Osteoblast (primary cell): Measurements from ENCODE around the gene SYNE1. TPM values are rescaled to one million over a fixed set of nuclear protein-coding genes. Genes with fewer than 3 reads are reported as not detected.

Experiments
- DNase-seq: peaks from one replicate; pipeline ENCODE4 v3.0.0; 2011; ENCODE audit warnings: low spot score, mixed read lengths; ENCODE audit not compliant: insufficient read length; ENCODE audit errors: missing footprints
- H2AFZ ChIP-seq: 2 replicates; pipeline ENCODE4 v1.6.0; 2011; ENCODE audit warnings: mild to moderate bottlenecking, low read length
- H3K27ac ChIP-seq: 2 replicates; pipeline ENCODE4 v1.5.1; 2011; ENCODE audit warnings: mild to moderate bottlenecking, low read depth, low read length, moderate library complexity
- H3K27me3 ChIP-seq: 2 replicates; pipeline ENCODE4 v1.6.0; 2012; ENCODE audit warnings: mild to moderate bottlenecking, control low read depth, inconsistent platforms, low read length, moderate library complexity; ENCODE audit not compliant: insufficient read depth
- H3K36me3 ChIP-seq: 2 replicates; pipeline ENCODE4 v1.5.1; 2011; ENCODE audit warnings: mild to moderate bottlenecking, low read length, control low read depth, moderate library complexity; ENCODE audit not compliant: insufficient read depth
- H3K4me1 ChIP-seq: 2 replicates; pipeline ENCODE4 v1.5.1; 2011; ENCODE audit warnings: mild to moderate bottlenecking, low read length, control low read depth, moderate library complexity; ENCODE audit not compliant: insufficient read depth
- H3K4me2 ChIP-seq: 2 replicates; pipeline ENCODE4 v1.6.0; 2011; ENCODE audit warnings: mild to moderate bottlenecking, low read length; ENCODE audit not compliant: insufficient read depth
- H3K4me3 ChIP-seq: fragments of 200-600 bp; sonication (generic); 3 replicates; pipeline ENCODE4 v1.5.1; 2012; ENCODE audit warnings: mild to moderate bottlenecking, low read length, inconsistent platforms; ENCODE audit not compliant: insufficient read depth
- H3K79me2 ChIP-seq: 2 replicates; pipeline ENCODE4 v1.6.0; 2012; ENCODE audit warnings: mild to moderate bottlenecking, low read length, control low read depth, inconsistent platforms; ENCODE audit not compliant: insufficient read depth
- H3K9me3 ChIP-seq: 2 replicates; pipeline ENCODE4 v1.5.1; 2011; ENCODE audit warnings: low read depth, low read length, control low read depth
- H4K20me1 ChIP-seq: 2 replicates; pipeline ENCODE4 v1.6.0; 2012; ENCODE audit warnings: mild to moderate bottlenecking, low read length, control low read depth; ENCODE audit not compliant: insufficient read depth
- CTCF ChIP-seq: IDR thresholded peaks from 2 replicates; pipeline ENCODE4 v1.5.1; 2011; ENCODE audit warnings: mild to moderate bottlenecking, low read depth, low read length, moderate library complexity; ENCODE audit errors: extremely low read depth
- total RNA-seq: library from RNA; depleted of rRNA; stranded (reverse); fragments of >200 nt; gene quantifications from 2 replicates; pipeline ENCODE4 v1.2.3, GENCODE V29; 2012

The SYNE1 gene
- total RNA-seq, 1 donor = 240 TPM

GRCh38 chr6:152124429-152125074 is 512.6 kb downstream of the SYNE1 start:
- no peak overlapping the region for H3K4me2 ChIP-seq
- peaks cover 38% of the 10 kb centered on the region for H3K36me3 ChIP-seq
- no peaks in the 10 kb centered on the region for H3K27me3 ChIP-seq
- no peaks in the 10 kb centered on the region for H3K79me2 ChIP-seq
- peak; percentile 82 for TF ChIP-seq CTCF
- H3K27ac ChIP-seq = no peak overlapping the region
- no peaks in the 10 kb centered on the region for H4K20me1 ChIP-seq
- H3K4me3 ChIP-seq = no peak overlapping the region
- no peaks in the 10 kb centered on the region for H3K9me3 ChIP-seq
- no peak overlapping the region for H2AFZ ChIP-seq
- DNase-seq = peak; percentile 85
- H3K4me1 ChIP-seq = peaks cover 4% of the 10 kb centered on the region

- H3K79me2 ChIP-seq = no peaks in the 10 kb centered on the region
- H3K36me3 ChIP-seq = peaks cover 29% of the 10 kb centered on the region
- no peaks in the 10 kb centered on the region for H3K27me3 ChIP-seq
- no peak for DNase-seq
- H4K20me1 ChIP-seq = no peaks in the 10 kb centered on the region
- no peak for TF ChIP-seq CTCF
- no peak overlapping the region for H3K27ac ChIP-seq
- no peak overlapping the region for H3K4me2 ChIP-seq
- no peaks in the 10 kb centered on the region for H3K9me3 ChIP-seq
- no peak overlapping the region for H2AFZ ChIP-seq
- peaks cover 3% of the 10 kb centered on the region for H3K4me1 ChIP-seq
- no peak overlapping the region for H3K4me3 ChIP-seq
Measured at GRCh38 chr6:152123076-152123475, 514.1 kb downstream of the SYNE1 start.

- H3K9me3 ChIP-seq = no peaks in the 10 kb centered on the region
- H3K4me2 ChIP-seq = no peak overlapping the region
- no peak for TF ChIP-seq CTCF
- H3K79me2 ChIP-seq = no peaks in the 10 kb centered on the region
- H3K27me3 ChIP-seq = no peaks in the 10 kb centered on the region
- H3K4me3 ChIP-seq = no peak overlapping the region
- H2AFZ ChIP-seq = no peak overlapping the region
- H3K36me3 ChIP-seq = peaks cover 29% of the 10 kb centered on the region
- H3K27ac ChIP-seq = no peak overlapping the region
- H4K20me1 ChIP-seq = no peaks in the 10 kb centered on the region
- H3K4me1 ChIP-seq = peaks cover 3% of the 10 kb centered on the region
- DNase-seq = no peak
Measured at GRCh38 chr6:152122434-152122833, 514.7 kb downstream of the SYNE1 start.

GRCh38 chr6:152121910-152122309 is 515.3 kb downstream of the SYNE1 start:
- Histone ChIP-seq H3K27me3 (no peaks in the 10 kb centered on the region), H3K27ac (no peak overlapping the region), H3K79me2 (no peaks in the 10 kb centered on the region), H4K20me1 (no peaks in the 10 kb centered on the region), H3K9me3 (no peaks in the 10 kb centered on the region), H3K4me3 (no peak overlapping the region), H3K4me1 (peaks cover 3% of the 10 kb centered on the region), H2AFZ (no peak overlapping the region), H3K4me2 (no peak overlapping the region), H3K36me3 (peaks cover 29% of the 10 kb centered on the region)
- no peak for DNase-seq
- no peak for TF ChIP-seq CTCF
